GM12801 (cell line): Measurements from ENCODE around the gene MICAL2.

Source experiments
- TF ChIP-seq, protein P1 (sequence below): IDR thresholded peaks from one replicate; pipeline ENCODE4 v1.5.1; 2011; ENCODE audit warnings: control low read depth; ENCODE audit not compliant: insufficient read length; ENCODE audit errors: extremely low read depth

The MICAL2 gene

DNA sequence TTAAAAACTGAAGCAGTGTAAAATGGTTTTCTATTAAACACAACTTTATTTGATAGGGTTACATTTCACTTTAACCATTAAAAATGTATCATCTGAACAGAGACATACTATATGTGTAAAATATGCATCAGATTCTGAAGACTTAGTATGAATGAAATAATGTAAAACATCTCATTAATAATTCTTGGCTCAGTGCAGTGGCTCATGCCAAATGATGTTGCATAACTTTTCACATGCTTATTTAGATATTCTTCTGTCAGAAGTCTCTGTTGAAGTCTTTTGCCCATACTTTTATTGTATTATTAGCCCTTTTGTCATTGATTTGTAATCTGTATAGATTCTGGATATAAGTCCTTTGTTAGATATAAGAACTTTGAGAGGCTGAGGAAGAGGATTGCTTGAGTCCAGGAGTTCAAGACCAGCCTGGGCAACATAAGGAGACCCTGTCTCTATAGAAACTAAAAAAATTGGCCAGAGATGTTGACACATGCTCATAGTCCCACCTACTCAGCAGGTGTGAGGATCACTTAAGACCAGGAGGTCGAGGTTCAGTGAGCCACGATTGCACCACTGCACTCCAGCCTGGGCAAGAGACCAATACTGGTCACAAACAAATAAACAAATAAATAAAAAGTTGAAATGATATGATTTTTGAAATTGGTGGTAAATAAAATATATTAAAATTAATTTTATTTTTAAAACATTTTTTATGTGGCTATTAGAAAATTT lies 193.2 kb downstream of the MICAL2 start:
- TF ChIP-seq, protein P1, sequence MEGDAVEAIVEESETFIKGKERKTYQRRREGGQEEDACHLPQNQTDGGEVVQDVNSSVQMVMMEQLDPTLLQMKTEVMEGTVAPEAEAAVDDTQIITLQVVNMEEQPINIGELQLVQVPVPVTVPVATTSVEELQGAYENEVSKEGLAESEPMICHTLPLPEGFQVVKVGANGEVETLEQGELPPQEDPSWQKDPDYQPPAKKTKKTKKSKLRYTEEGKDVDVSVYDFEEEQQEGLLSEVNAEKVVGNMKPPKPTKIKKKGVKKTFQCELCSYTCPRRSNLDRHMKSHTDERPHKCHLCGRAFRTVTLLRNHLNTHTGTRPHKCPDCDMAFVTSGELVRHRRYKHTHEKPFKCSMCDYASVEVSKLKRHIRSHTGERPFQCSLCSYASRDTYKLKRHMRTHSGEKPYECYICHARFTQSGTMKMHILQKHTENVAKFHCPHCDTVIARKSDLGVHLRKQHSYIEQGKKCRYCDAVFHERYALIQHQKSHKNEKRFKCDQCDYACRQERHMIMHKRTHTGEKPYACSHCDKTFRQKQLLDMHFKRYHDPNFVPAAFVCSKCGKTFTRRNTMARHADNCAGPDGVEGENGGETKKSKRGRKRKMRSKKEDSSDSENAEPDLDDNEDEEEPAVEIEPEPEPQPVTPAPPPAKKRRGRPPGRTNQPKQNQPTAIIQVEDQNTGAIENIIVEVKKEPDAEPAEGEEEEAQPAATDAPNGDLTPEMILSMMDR = no peak

DNA sequence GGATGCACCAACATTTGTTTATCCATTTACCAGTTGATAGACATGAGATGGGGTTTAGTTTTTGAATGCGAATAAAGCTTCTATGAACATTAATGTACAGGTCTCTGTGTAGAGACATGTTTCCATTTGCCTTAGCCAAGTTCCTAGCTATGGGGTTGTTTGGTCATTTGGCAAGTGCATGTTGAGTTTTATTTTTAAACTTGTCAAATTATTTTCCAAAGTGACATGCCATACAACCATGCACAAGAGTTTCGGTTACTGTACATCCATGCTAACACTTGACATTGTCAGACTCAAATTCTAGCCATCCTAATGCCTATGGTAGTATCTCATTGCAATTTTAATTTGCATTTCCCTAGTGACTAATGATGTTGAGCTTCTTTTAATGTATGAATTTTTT lies 196.4 kb downstream of the MICAL2 start:
- TF ChIP-seq, protein P1 = no peak

DNA sequence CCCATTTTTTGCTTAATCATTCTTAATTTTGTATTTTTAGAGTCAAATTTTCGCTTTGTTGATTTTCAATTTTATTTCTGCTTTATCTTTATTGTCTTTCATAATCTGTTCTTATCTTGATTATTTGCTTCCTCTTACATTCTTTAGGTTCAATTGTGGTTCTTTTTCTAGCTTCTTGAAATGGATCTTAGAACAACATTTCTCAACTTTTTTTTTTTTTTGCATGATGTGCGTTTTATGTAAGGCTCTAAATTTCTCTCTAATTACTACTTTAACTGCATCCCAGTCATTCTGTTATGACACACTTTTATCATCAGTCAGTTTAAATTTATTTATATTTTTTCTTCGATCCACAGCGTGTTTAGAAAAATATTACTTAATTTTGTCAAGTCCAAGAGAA lies 201.7 kb downstream of the MICAL2 start:
- TF ChIP-seq, protein P1 = no peak
